ENCODE data around the gene COL8A2. TPM values are rescaled to one million over a fixed set of nuclear protein-coding genes. Genes with fewer than 3 reads are reported as not detected.

The COL8A2 gene
- total RNA-seq, 1 donor from 2014 or later: not detected

GRCh38 chr1:36096500-36097432 is 28.3 kb downstream of the COL8A2 start:
- Mint-ChIP-seq H3K9me3 (no peaks in the 10 kb centered on the region), H3K36me3 (ENCODE audit: low read depth) (peaks cover 32% of the 10 kb centered on the region), H3K4me3 (ENCODE audit: low read depth) (no peak overlapping the region), H3K27me3 (ENCODE audit: low read depth) (no peaks in the 10 kb centered on the region), H3K4me1 (ENCODE audit: low read depth) (peaks cover 3% of the 10 kb centered on the region), H3K27ac (no peak overlapping the region)
- intact Hi-C loops (cut with micrococcal nuclease): loop anchor here (5.0 kb wide), 1 partner anchor 191 kb away; no protein-coding TSS in a partner anchor
- DNase-seq (ENCODE audit: low spot score): no peak

DNA sequence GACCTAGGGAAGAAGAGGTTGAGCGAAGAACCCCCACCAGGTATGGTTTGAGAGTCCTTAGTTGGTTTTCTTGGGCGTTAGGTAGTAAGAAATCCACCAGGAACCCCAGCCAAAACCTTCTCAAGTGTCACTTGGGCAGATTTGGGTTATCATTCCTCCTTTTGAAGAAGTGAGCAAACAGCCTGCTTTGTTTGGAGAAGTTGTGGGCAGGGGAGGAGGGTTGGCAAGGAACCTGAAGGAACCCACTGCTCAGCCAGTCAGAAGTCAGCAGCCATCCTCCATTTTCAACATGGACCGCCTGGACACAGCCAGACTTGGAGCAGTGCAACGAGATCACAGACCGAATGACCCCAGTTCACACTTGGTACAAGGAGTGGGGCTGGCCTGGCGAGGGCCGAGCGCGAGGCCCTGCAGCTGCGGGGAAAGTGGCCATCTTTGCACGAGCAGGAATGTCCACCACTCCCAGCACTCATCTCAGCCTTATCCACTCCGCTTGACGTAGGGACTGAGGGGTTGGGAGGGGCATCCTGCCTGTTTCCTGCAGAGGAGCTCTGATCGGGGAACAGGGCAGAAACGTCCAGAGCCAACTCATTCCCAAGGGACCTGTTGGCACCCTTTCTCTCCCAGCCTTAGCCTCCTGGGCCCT is 29.1 kb downstream of the COL8A2 start:
- Mint-ChIP-seq H3K27ac (no peak overlapping the region), H3K9me3 (no peaks in the 10 kb centered on the region), H3K36me3 (ENCODE audit: low read depth) (peaks cover 40% of the 10 kb centered on the region), H3K27me3 (ENCODE audit: low read depth) (no peaks in the 10 kb centered on the region), H3K4me1 (ENCODE audit: low read depth) (peaks cover 3% of the 10 kb centered on the region), H3K4me3 (ENCODE audit: low read depth) (no peak overlapping the region)
- intact Hi-C loops (cut with micrococcal nuclease): loop anchor here (5.0 kb wide), 1 partner anchor 191 kb away; no protein-coding TSS in a partner anchor
- no peak for DNase-seq (ENCODE audit: low spot score)

- no peak overlapping the region for H3K27ac Mint-ChIP-seq
- H3K36me3 Mint-ChIP-seq (ENCODE audit: low read depth): peaks cover 46% of the 10 kb centered on the region
- no peak for DNase-seq (ENCODE audit: low spot score)
- peaks cover 7% of the 10 kb centered on the region for H3K4me1 Mint-ChIP-seq (ENCODE audit: low read depth)
- H3K27me3 Mint-ChIP-seq (ENCODE audit: low read depth): no peaks in the 10 kb centered on the region
- intact Hi-C loops (cut with micrococcal nuclease): loop anchor here (5.0 kb wide), 1 partner anchor 193 kb away; no protein-coding TSS in a partner anchor
- no peak overlapping the region for H3K4me3 Mint-ChIP-seq (ENCODE audit: low read depth)
- no peaks in the 10 kb centered on the region for H3K9me3 Mint-ChIP-seq
Observed at GRCh38 chr1:36094621-36095061, 30.4 kb downstream of the COL8A2 start.

- H3K27ac Mint-ChIP-seq: no peak overlapping the region
- intact Hi-C loops (cut with micrococcal nuclease): no loop called here
Observed at GRCh38 chr1:36093929-36094328, 31.1 kb downstream of the COL8A2 start.

DNA sequence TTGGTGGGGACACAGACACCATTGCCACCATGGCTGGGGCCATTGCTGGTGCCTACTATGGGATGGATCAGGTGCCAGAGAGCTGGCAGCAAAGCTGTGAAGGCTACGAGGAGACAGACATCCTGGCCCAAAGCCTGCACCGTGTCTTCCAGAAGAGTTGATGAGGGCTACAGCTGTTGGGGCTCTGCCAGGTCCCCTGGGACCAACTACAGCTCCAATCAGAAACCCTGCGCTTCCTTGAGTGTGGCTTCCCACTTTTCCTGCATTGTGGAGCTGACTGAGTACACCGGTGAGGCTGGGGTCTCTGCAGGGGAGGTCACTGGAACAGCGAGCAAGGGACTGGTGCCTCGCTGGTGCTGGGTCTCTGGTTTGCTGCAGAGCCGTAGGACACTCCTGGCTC is 31.8 kb downstream of the COL8A2 start:
- intact Hi-C loops (cut with micrococcal nuclease): no loop called here
- no peak for DNase-seq (ENCODE audit: low spot score)
- no peak overlapping the region for H3K27ac Mint-ChIP-seq
- no peaks in the 10 kb centered on the region for H3K27me3 Mint-ChIP-seq (ENCODE audit: low read depth)
- no peaks in the 10 kb centered on the region for H3K9me3 Mint-ChIP-seq
- no peak overlapping the region for H3K4me3 Mint-ChIP-seq (ENCODE audit: low read depth)
- H3K36me3 Mint-ChIP-seq (ENCODE audit: low read depth): peaks cover 51% of the 10 kb centered on the region
- peaks cover 9% of the 10 kb centered on the region for H3K4me1 Mint-ChIP-seq (ENCODE audit: low read depth)

More at GRCh38 chr1:36093929-36094328, 31.1 kb downstream of the COL8A2 start:
- Mint-ChIP-seq H3K4me3 (ENCODE audit: low read depth) (no peak overlapping the region), H3K27me3 (ENCODE audit: low read depth) (no peaks in the 10 kb centered on the region), H3K9me3 (no peaks in the 10 kb centered on the region), H3K4me1 (ENCODE audit: low read depth) (peaks cover 9% of the 10 kb centered on the region), H3K36me3 (ENCODE audit: low read depth) (peaks cover 51% of the 10 kb centered on the region)
- DNase-seq (ENCODE audit: low spot score): no peak

DNA sequence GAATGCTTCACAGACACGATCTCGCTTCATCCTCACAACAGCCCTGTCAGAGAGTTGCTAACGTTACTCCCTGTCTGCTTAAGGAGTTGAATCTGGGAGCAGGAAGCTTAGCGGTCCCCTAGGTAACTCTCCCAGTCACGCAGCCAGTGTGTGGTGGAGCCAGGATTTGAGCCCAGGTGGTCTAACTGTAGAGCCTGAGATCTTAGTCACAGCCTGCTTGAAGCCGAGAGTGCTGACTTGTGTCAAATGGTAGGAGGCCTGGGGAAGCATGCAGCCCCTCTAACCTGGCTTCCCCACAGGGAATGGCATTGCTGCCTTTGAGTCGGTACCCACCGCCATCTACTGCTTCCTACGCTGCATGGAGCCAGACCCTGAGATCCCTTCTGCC is 32.2 kb downstream of the COL8A2 start:
- Mint-ChIP-seq H3K9me3 (no peaks in the 10 kb centered on the region), H3K4me1 (ENCODE audit: low read depth) (peaks cover 9% of the 10 kb centered on the region), H3K36me3 (ENCODE audit: low read depth) (peaks cover 51% of the 10 kb centered on the region), H3K27ac (no peak overlapping the region), H3K27me3 (ENCODE audit: low read depth) (no peaks in the 10 kb centered on the region), H3K4me3 (ENCODE audit: low read depth) (no peak overlapping the region)
- intact Hi-C loops (cut with micrococcal nuclease): no loop called here
- DNase-seq (ENCODE audit: low spot score): no peak

DNA sequence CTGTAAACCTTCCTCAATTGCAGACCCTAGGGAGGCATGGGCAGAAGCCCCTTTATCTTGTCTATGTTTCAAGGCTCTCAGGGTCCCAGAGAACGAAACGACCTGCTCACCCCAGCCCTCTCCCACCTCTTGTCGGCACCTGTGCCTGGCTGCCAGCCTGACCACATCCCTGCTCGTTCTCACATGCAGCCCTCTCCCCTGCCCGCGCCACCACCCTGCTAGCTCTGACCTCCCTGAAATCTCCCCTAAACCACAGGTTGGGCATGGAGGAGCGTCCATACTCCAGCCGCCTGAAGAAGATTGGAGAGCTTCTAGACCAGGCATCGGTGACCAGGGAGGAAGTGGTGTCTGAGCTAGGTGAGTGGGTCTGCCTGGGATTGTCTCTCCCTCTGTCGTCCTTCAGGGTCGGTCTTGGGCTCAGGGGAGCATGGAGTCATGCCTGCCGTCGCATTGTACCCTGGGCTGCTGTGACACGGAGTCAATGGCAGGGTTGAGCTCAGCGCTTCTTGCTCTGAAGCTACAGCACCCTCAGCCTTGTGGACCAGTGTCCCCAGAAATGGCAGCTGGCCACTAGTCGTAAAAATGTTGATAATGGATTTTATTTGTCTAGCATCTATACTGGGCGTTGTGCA is 32.7 kb downstream of the COL8A2 start:
- Mint-ChIP-seq H3K4me1 (ENCODE audit: low read depth) (peaks cover 9% of the 10 kb centered on the region), H3K9me3 (no peaks in the 10 kb centered on the region), H3K4me3 (ENCODE audit: low read depth) (no peak overlapping the region), H3K27me3 (ENCODE audit: low read depth) (no peaks in the 10 kb centered on the region), H3K36me3 (ENCODE audit: low read depth) (peaks cover 51% of the 10 kb centered on the region), H3K27ac (no peak overlapping the region)
- intact Hi-C loops (cut with micrococcal nuclease): no loop called here
- DNase-seq (ENCODE audit: low spot score): no peak

DNA sequence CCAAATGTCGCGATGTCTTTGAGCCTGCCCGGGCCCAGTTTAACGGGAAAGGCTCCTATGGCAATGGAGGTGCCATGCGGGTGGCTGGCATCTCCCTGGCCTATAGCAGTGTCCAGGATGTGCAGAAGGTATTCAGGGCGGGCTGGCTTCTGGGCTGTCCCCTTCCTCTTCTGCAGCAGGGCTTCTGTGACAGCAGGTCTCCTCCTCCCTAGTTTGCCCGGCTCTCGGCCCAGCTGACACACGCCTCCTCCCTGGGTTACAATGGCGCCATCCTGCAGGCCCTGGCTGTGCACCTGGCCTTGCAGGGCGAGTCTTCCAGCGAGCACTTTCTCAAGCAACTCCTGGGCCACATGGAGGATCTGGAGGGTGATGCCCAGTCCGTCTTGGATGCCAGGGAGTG is 33.3 kb downstream of the COL8A2 start:
- H3K27ac Mint-ChIP-seq: peak overlapping the region; percentile 46
- H3K4me3 Mint-ChIP-seq (ENCODE audit: low read depth): no peak overlapping the region
- H3K27me3 Mint-ChIP-seq (ENCODE audit: low read depth): no peaks in the 10 kb centered on the region
- H3K4me1 Mint-ChIP-seq (ENCODE audit: low read depth): peaks cover 9% of the 10 kb centered on the region
- intact Hi-C loops (cut with micrococcal nuclease): no loop called here
- H3K36me3 Mint-ChIP-seq (ENCODE audit: low read depth): peaks cover 51% of the 10 kb centered on the region
- no peak for DNase-seq (ENCODE audit: low spot score)
- no peaks in the 10 kb centered on the region for H3K9me3 Mint-ChIP-seq

DNA sequence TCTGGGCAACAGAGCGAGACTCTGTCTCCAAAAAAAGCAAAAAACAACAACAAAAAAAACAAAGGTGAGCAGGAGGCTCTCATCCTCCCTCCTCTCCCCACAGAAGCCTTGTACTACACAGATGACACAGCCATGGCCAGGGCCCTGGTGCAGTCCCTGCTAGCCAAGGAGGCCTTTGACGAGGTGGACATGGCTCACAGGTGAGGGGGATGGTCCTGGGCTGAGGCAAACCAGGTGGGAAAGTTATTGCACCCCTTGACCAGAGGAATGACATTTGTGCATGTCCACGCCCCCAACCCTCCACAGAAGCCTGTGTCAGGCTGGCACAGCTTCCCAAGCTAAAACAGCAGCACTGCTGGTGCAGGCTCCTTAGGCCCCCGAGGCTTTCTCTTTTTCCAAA is 33.9 kb downstream of the COL8A2 start:
- Mint-ChIP-seq H3K9me3 (no peaks in the 10 kb centered on the region), H3K4me1 (ENCODE audit: low read depth) (peaks cover 9% of the 10 kb centered on the region), H3K4me3 (ENCODE audit: low read depth) (peak overlapping the region; percentile 2), H3K27me3 (ENCODE audit: low read depth) (no peaks in the 10 kb centered on the region), H3K36me3 (ENCODE audit: low read depth) (peaks cover 51% of the 10 kb centered on the region), H3K27ac (no peak overlapping the region)
- intact Hi-C loops (cut with micrococcal nuclease): no loop called here
- DNase-seq (ENCODE audit: low spot score): no peak

DNA sequence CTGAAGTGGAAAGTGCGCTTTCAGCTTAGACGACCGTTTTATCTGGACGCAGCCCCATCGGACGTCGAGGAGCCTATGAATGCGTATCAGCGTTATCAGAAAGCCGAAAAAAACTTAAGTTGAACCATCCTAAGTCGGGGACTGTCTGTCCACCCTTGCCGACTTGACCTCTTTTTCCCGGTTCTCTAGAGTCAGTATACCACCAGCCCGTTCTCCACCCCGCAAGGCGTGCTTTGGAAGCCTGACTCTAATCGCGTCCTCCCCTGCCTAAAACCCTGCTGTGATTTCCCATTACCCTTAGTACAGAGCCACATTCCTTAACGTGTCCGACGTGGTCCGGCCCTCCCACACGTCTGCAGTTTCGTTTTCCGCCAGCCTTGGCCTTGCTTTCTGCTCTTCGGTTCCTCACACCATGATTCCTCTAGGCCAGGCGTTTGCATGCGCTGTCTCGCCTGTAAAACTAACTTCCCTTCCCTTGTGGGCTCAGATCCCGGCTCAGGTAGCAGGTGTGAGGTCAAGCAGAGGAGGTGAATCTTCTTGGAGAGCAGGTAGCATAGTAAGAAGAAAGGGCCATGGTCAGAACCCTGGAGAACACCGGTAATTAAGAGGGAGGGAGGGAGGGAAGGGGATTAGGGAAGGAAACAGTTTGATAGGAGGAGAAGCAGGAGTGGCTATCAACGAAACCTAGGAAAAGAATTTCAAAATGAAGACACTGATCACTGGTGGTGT is 35.5 kb downstream of the COL8A2 start:
- DNase-seq (ENCODE audit: low spot score): no peak
- H3K4me1 Mint-ChIP-seq (ENCODE audit: low read depth): peaks cover 9% of the 10 kb centered on the region
- intact Hi-C loops (cut with micrococcal nuclease): no loop called here
- H3K27me3 Mint-ChIP-seq (ENCODE audit: low read depth): peaks cover 3% of the 10 kb centered on the region
- H3K27ac Mint-ChIP-seq: peak overlapping the region; percentile 83
- no peaks in the 10 kb centered on the region for H3K9me3 Mint-ChIP-seq
- peaks cover 45% of the 10 kb centered on the region for H3K36me3 Mint-ChIP-seq (ENCODE audit: low read depth)
- peak overlapping the region; percentile 90 for H3K4me3 Mint-ChIP-seq (ENCODE audit: low read depth)

- H3K36me3 Mint-ChIP-seq (ENCODE audit: low read depth): peaks cover 39% of the 10 kb centered on the region
- H3K4me1 Mint-ChIP-seq (ENCODE audit: low read depth): peaks cover 9% of the 10 kb centered on the region
- intact Hi-C loops (cut with micrococcal nuclease): loop anchor here (1.0 kb wide), 2 partner anchors 157 to 205 kb away; partner anchors contain the start of genes AGO1 and AGO3
- H3K27ac Mint-ChIP-seq: peak within 1 kb of the TSS; percentile 83
- peak within 1 kb of the TSS; percentile 90 for H3K4me3 Mint-ChIP-seq (ENCODE audit: low read depth)
- H3K27me3 Mint-ChIP-seq (ENCODE audit: low read depth): peaks cover 3% of the 10 kb centered on the region
- DNase-seq (ENCODE audit: low spot score): peak; percentile 89
- no peaks in the 10 kb centered on the region for H3K9me3 Mint-ChIP-seq
Observed at GRCh38 chr1:36088577-36089392, 36.2 kb downstream of the COL8A2 start, which contains the start of gene ADPRS. Gene ADPRS, plus strand, starts transcription at chr1:36088892. Its CDS starts 13 bp downstream, at chr1:36088905.

All from activated T-helper 2 cell treated with anti-CD3 and anti-CD28 coated beads, Interferon-gamma antibody, Interleukin-2, Interleukin-4, amounts not matched to agents 10 μg/mL and 5 μg/mL and 100 μg/mL, durations not matched to agents 14 hours and 24 hours and 36 hours (primary cell).